Ovary (tissue), 3 donors: ENCODE results near the gene GABRB1.

ENCODE experiments used
- EP300 ChIP-seq: sonication (generic); formaldehyde crosslinking; IDR thresholded peaks from one replicate; pipeline ENCODE4 v1.6.1; 2017; ENCODE audit warnings: antibody characterized with exemption
- TF ChIP-seq, protein P1 (sequence below), 3 donors: fragments of 450-650 bp in 2 of 3; fragments of 200-600 bp in 1 of 3; IDR thresholded peaks; one replicate each; pipeline versions ENCODE4 v1.5.1 to v1.8.0; 2016 to 2022; ENCODE audit warnings: antibody characterized with exemption in 3 of 3, mild to moderate bottlenecking in 1 of 3
- donor health status: DM: no; HTN: no; CAD: no.

DNA sequence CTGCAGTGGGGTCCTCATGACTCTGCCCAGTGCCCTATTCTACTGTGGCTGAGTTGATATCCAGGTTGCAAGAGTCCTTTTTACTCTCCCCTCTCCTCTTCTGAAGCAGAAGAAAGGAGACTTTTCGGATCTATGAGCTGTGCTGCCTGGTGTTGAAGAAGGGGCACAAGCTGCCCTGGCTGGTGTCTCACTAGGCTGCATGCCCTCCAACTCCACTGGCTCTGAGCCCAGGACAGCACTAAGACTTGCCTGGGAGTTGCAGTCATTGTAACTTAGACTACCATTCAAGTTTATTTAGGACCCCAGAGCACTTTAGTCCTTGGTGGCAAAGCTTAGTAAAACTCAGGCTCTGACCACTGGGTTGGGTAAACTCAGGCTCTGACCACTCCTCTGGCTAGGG lies 89.4 kb downstream of the GABRB1 start:
- TF ChIP-seq, protein P1, sequence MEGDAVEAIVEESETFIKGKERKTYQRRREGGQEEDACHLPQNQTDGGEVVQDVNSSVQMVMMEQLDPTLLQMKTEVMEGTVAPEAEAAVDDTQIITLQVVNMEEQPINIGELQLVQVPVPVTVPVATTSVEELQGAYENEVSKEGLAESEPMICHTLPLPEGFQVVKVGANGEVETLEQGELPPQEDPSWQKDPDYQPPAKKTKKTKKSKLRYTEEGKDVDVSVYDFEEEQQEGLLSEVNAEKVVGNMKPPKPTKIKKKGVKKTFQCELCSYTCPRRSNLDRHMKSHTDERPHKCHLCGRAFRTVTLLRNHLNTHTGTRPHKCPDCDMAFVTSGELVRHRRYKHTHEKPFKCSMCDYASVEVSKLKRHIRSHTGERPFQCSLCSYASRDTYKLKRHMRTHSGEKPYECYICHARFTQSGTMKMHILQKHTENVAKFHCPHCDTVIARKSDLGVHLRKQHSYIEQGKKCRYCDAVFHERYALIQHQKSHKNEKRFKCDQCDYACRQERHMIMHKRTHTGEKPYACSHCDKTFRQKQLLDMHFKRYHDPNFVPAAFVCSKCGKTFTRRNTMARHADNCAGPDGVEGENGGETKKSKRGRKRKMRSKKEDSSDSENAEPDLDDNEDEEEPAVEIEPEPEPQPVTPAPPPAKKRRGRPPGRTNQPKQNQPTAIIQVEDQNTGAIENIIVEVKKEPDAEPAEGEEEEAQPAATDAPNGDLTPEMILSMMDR (IDR thresholded peaks at IDR 0.05), result no peak
- TF ChIP-seq EP300, result no peak
